CD4-positive, alpha-beta T cell treated with Interleukin-4 for 4 hours (primary cell): ENCODE results near the gene AGRN.
A peak's percentile ranks its signal among the peaks of the same experiment; 100 is the strongest.
"Not testable (repeated sequence)": the region's sequence is repeated elsewhere in the genome, so short reads cannot be mapped to it uniquely, and the experiment has no call there.

Experiments
- DNase-seq: peaks from one replicate; pipeline ENCODE4 v3.0.0-alpha.2; 2020

AGRN gene

GRCh38 chr1:1021920-1022259, 2.0 kb downstream of the AGRN start:
- DNase-seq: no peak

GRCh38 chr1:1022302-1023009, 2.5 kb downstream of the AGRN start:
- no peak for DNase-seq

- DNase-seq: no peak
These were observed 3.8 kb downstream of the AGRN start for GRCh38 chr1:1023700-1024099.

- no peak for DNase-seq
These were observed 4.3 kb downstream of the AGRN start for GRCh38 chr1:1024149-1024770.

- no peak for DNase-seq
These were observed 5.1 kb downstream of the AGRN start for GRCh38 chr1:1024771-1025699.

GRCh38 chr1:1025730-1026129, 5.8 kb downstream of the AGRN start:
- no peak for DNase-seq

- no peak for DNase-seq
These were observed 6.9 kb downstream of the AGRN start for GRCh38 chr1:1026599-1027413.

GRCh38 chr1:1027791-1028190, 7.9 kb downstream of the AGRN start:
- no peak for DNase-seq

- not testable (repeated sequence) for DNase-seq
These were observed 11.1 kb downstream of the AGRN start for GRCh38 chr1:1030867-1031658.

- DNase-seq: no peak
These were observed 11.8 kb downstream of the AGRN start for GRCh38 chr1:1031659-1032235.

- DNase-seq: no peak
These were observed 12.5 kb downstream of the AGRN start for GRCh38 chr1:1032424-1032823.

GRCh38 chr1:1033009-1033587, 13.2 kb downstream of the AGRN start:
- peak; percentile 84 for DNase-seq

- no peak for DNase-seq
These were observed 14.0 kb downstream of the AGRN start for GRCh38 chr1:1033731-1034438.

- DNase-seq: no peak
These were observed 14.5 kb downstream of the AGRN start for GRCh38 chr1:1034439-1034781.

- DNase-seq: no peak
These were observed 15.5 kb downstream of the AGRN start for GRCh38 chr1:1035291-1035943.

GRCh38 chr1:1037366-1038327, 17.7 kb downstream of the AGRN start:
- no peak for DNase-seq

- no peak for DNase-seq
These were observed 18.8 kb downstream of the AGRN start for GRCh38 chr1:1038694-1039093.

GRCh38 chr1:1039145-1039910, 19.4 kb downstream of the AGRN start:
- DNase-seq: no peak
